ENCODE data around the gene CPM. TPM values are rescaled to one million over a fixed set of nuclear protein-coding genes. Genes with fewer than 3 reads are reported as not detected.
"Not testable (repeated sequence)": the region's sequence is repeated elsewhere in the genome, so short reads cannot be mapped to it uniquely, and the experiment has no call there.

The CPM gene
- total RNA-seq, 1 donor from 2014 or later = 7.5 TPM

DNA sequence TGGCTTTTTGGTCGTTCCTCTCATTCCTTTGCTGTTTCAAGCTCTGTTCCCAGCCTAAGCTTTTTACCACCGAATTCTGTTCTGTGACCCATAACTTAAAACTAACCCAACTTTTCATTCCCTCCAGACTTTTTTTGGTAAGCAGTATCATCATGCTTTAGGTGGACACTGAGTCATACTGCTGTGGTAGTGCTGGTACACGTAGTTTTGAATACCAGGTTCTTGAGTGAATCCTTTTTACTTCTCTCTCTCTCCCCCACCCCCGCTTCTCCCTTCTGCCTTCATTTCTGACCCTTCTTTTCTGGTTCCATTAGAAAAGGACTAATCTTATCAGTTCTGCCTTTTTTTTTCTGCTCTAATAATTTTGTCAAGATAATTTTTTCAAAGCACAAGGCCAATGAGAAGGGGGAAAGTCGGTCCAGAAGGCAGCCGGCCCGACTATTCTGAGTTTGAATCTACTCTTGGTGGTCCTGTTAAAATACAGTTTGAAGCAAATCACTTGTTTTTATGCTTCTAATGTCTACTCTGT lies 127.3 kb downstream of the CPM start:
- intact Hi-C loops (cut with DNase I) = loop anchor here (10.0 kb wide), 2 partner anchors 449 to 471 kb away; partner anchors contain the start of gene MDM1
- DNase-seq (ENCODE audit: missing footprints) = no peak
- no peak for ATAC-seq

GRCh38 chr12:68804657-68805591 lies 128.0 kb downstream of the CPM start:
- ATAC-seq = no peak
- DNase-seq (ENCODE audit: missing footprints) = no peak
- intact Hi-C loops (cut with DNase I) = loop anchor here (10.0 kb wide), 2 partner anchors 450 to 470 kb away; partner anchors contain the start of gene MDM1

DNA sequence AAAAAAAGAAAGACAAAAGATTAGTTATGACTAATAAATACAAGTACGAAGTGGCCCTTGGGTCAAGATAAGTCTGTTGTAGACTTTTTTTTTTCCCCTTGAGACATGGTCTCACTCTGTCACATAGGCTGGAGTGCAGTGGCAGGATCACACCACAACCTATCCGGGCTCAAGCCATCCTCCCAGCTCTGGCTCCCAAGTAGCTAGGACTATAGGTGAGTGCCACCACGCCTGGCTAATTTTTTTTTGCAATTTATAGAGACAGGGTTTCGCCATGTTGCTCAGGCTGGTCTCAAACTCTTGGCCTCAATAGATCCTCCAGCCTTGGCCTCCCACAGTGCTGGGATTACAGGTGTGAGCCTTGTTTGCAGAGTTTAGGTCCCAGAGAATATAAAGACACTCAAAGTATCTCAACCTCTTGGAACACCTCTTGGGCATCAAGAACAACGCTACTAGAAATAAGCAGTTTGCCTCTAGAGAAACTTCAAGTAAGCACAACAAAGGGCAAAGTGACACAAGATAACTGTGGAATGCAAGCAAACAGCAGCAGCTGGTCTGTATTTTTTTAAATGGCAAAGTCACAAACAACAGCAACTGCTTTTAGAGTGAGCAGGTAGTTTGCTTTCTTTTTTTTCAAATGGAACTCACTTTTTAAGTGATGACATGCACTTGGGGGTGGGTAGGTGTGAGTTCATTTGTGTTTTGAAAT lies 128.9 kb downstream of the CPM start:
- DNase-seq (ENCODE audit: missing footprints) = no peak
- intact Hi-C loops (cut with DNase I) = loop anchor here (10.0 kb wide), 2 partner anchors 451 to 469 kb away; partner anchors contain the start of gene MDM1

DNA sequence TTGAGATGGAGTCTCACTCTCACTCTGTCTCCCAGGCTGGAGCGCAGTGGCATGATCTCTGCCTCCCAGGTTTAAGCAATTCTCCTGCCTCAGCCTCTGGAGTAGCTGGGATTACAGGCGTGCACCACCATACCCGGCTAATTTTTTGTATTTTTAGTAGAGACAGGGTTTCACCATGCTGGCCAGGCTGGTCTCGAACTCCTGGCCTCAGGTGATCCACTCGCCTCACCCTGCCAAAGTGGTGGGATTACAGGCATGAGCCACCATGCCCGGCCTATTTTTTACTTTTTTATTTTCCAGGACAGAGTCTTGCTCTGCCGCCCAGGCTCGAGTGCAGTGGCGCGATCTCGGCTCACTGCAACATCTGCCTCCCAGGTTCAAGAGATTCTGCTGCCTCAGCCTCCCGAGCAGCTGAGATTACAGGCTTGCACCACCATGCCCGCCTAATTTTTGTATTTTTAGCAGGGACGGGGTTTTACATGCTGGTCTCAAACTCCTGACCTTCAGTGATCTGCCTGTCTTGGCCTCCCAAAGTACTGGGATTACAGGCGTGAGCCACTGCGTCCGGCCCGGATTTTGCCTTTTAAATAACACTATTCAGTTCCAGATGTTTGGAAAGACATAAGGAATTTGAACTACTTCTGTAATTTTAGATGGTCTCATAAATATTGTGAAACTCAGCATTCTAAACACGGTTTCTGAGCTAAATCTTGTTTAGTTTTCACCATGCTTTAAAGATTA lies 129.9 kb downstream of the CPM start:
- not testable (repeated sequence) for DNase-seq (ENCODE audit: missing footprints); ATAC-seq
- intact Hi-C loops (cut with DNase I) = loop anchor here (10.0 kb wide), 2 partner anchors 452 to 468 kb away; partner anchors contain the start of gene MDM1

More for the DNA sequence above, 128.9 kb downstream of the CPM start:
- ATAC-seq = no peak

DNA sequence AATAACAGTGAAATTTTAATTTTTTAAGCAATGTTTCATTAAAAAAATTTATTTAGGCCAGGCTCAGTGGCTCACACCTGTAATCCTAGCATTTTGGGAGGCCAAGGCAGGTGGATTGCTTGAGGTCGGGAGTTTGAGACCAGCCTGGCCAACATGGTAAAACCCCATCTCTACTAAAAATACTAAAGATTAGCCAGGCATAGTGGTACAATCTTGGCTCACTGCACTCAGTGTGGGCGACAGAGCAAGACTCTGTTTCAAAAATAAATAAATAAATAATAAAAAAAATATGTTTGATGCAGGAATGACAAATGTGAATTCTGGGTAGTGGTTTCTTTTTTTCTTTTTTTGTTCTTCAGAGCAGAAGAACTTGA lies 130.6 kb downstream of the CPM start:
- intact Hi-C loops (cut with DNase I) = loop anchor here (10.0 kb wide), 2 partner anchors 452 to 468 kb away; partner anchors contain the start of gene MDM1
- DNase-seq (ENCODE audit: missing footprints); ATAC-seq: not testable (repeated sequence)

Other genes starting within 250 kb of the CPM start
- 19.1 TPM for gene NUP107, start 246.2 kb downstream of the CPM start, total RNA-seq
- 4.2 TPM for gene SLC35E3, start 187.0 kb downstream of the CPM start, total RNA-seq
- gene MDM2, start 125.0 kb downstream of the CPM start, total RNA-seq = 37.3 TPM

Data from Right ventricle myocardium inferior (tissue), 1 donor.